HCT116 (cell line): Measurements from ENCODE around the gene IPO7. TPM values are rescaled to one million over a fixed set of nuclear protein-coding genes. Genes with fewer than 3 reads are reported as not detected.

Experiments used
- ATAC-seq: fragments of 200-7000 bp; cut with Tn5 transposase; 2 replicates; pipeline ENCODE4 v1.9.1; 2020; ENCODE audit warnings: mild to moderate bottlenecking, moderate library complexity
- BruUV-seq: library from RNA; stranded (reverse); fragments of 400-500 nt; replicated peaks from 2 replicates; lab custom pipeline; 2021; lab: Mats Ljungman, UMichigan
- CTCF ChIA-PET: fragments of 300-600 bp; sonication (Branson Sonifier 250); formaldehyde crosslinking; loops from one replicate; lab custom pipeline; 2021; ENCODE audit warnings: antibody characterized with exemption; lab: Charles Lee
- POLR2A ChIA-PET: fragments of 300-600, 350-600 bp; sonication (Branson Sonifier 250); formaldehyde crosslinking; loops from one replicate; lab custom pipeline; 2021; ENCODE audit warnings: antibody characterized with exemption; lab: Charles Lee
- RAD21 ChIA-PET, 2 experiments: fragments of 300-600 bp; sonication (Branson Sonifier 250); formaldehyde crosslinking; loops; one replicate each; lab custom pipeline; 2023; ENCODE audit warnings: low total read pairs in 2 of 2; ENCODE audit not compliant: uncharacterized antibody in 2 of 2, unreplicated experiment in 2 of 2, low non-redundant PET in 1 of 2; lab: Charles Lee
- DNase-seq: peaks from one replicate; pipeline ENCODE4 v3.0.0-alpha.2; 2010; ENCODE audit warnings: low read depth, low spot score
- H2AFZ ChIP-seq: fragments of 200-600 bp; shearing (Covaris generic), sonication (generic); 2 replicates; pipeline ENCODE4 v1.6.1; 2017; ENCODE audit warnings: low read depth, mixed run types, mixed read lengths, antibody characterized with exemption, low read length; ENCODE audit not compliant: poor library complexity, severe bottlenecking
- H3K27ac ChIP-seq: 2 replicates; pipeline ENCODE4 v1.5.1; 2012; ENCODE audit warnings: low read depth, low read length
- H3K27me3 ChIP-seq: fragments of 200-600 bp; sonication (generic); 2 replicates; pipeline ENCODE4 v1.6.1; 2016; ENCODE audit warnings: mixed run types, low read length, mixed read lengths; ENCODE audit not compliant: insufficient read depth
- H3K36me3 ChIP-seq, 2 experiments: fragments of 200-500 bp in 1 of 2; fragments of 200-600 bp in 1 of 2; sonication (Bioruptor generic) in 1 of 2; sonication (generic) in 1 of 2; 2 replicates each; pipeline versions ENCODE4 v1.5.1 to v1.6.1; 2014 to 2016; ENCODE audit warnings: low read length in 2 of 2, inconsistent platforms in 1 of 2, mixed read lengths in 1 of 2, mixed run types in 1 of 2; ENCODE audit not compliant: insufficient read depth in 2 of 2, control insufficient read depth in 1 of 2
- H3K4me1 ChIP-seq, 2 experiments: fragments of 200-600 bp in 1 of 2; sonication (generic) in 1 of 2; 2 replicates each; pipeline versions ENCODE4 v1.5.1 to v1.6.1; 2012 to 2017; ENCODE audit warnings: low read length in 2 of 2, inconsistent platforms in 1 of 2, mild to moderate bottlenecking in 1 of 2, mixed read lengths in 1 of 2, mixed run types in 1 of 2, moderate library complexity in 1 of 2; ENCODE audit not compliant: insufficient read depth in 2 of 2, control insufficient read depth in 1 of 2
- H3K4me2 ChIP-seq: fragments of 200-600 bp; sonication (generic); 2 replicates; pipeline ENCODE4 v1.6.1; 2017; ENCODE audit warnings: mixed run types, low read length, mixed read lengths
- H3K4me3 ChIP-seq, 2 experiments: fragments of 200-600 bp in 1 of 2; sonication (generic) in 1 of 2; replicated peaks in 1 of 2; 2 replicates each; pipeline ENCODE4 v1.5.1; 2011 to 2016; ENCODE audit warnings: low read length in 2 of 2, control low read depth in 1 of 2, low read depth in 1 of 2, mild to moderate bottlenecking in 1 of 2, mixed read lengths in 1 of 2, mixed run types in 1 of 2
- H3K79me2 ChIP-seq: fragments of 200-600 bp; sonication (generic); 2 replicates; pipeline ENCODE4 v1.6.1; 2017; ENCODE audit warnings: mild to moderate bottlenecking, mixed run types, low read length, moderate library complexity, mixed read lengths; ENCODE audit not compliant: insufficient read depth
- H3K9ac ChIP-seq: fragments of 200-600 bp; sonication (generic); 2 replicates; pipeline ENCODE4 v1.6.1; 2016; ENCODE audit warnings: low read length, mixed read lengths
- H3K9me2 ChIP-seq: fragments of 200-600 bp; sonication (generic), shearing (Covaris generic); 2 replicates; pipeline ENCODE4 v1.6.1; 2017; ENCODE audit warnings: mixed run types, mild to moderate bottlenecking, moderate library complexity; ENCODE audit not compliant: insufficient read depth
- H3K9me3 ChIP-seq, 2 experiments: fragments of 200-500 bp in 1 of 2; fragments of 200-600 bp in 1 of 2; sonication (Bioruptor generic) in 1 of 2; sonication (generic) in 1 of 2; 2 replicates each; pipeline ENCODE4 v1.6.1; 2014 to 2017; ENCODE audit warnings: low read length in 2 of 2, mixed read lengths in 2 of 2, inconsistent platforms in 1 of 2, low read depth in 1 of 2, mild to moderate bottlenecking in 1 of 2, mixed run types in 1 of 2, moderate library complexity in 1 of 2; ENCODE audit not compliant: control insufficient read depth in 1 of 2, insufficient read depth in 1 of 2
- H4K20me1 ChIP-seq: fragments of 200-600 bp; sonication (generic), shearing (Covaris generic); 2 replicates; pipeline ENCODE4 v1.6.1; 2017; ENCODE audit warnings: mixed run types, mild to moderate bottlenecking, moderate library complexity; ENCODE audit not compliant: insufficient read depth
- ATF3 ChIP-seq: IDR thresholded peaks from 2 replicates; pipeline ENCODE4 v1.6.1; 2012
- CBX3 ChIP-seq: IDR thresholded peaks from 2 replicates; pipeline ENCODE4 v1.6.1; 2012; ENCODE audit warnings: low read depth
- EGR1 ChIP-seq: IDR thresholded peaks from 2 replicates; pipeline ENCODE4 v1.6.1; 2012; ENCODE audit warnings: low read depth
- ELF1 ChIP-seq: IDR thresholded peaks from 2 replicates; pipeline ENCODE4 v1.6.1; 2012; ENCODE audit warnings: low read depth, borderline replicate concordance
- EZH2phosphoT487 ChIP-seq: fragments of 200-600 bp; IDR thresholded peaks from 2 replicates; pipeline ENCODE4 v1.6.1; 2018; ENCODE audit warnings: antibody characterized with exemption, borderline replicate concordance
- REST ChIP-seq: IDR thresholded peaks from 2 replicates; pipeline ENCODE4 v1.6.1; 2012; ENCODE audit warnings: low read depth
- SIN3A ChIP-seq: IDR thresholded peaks from 2 replicates; pipeline ENCODE4 v1.6.1; 2012; ENCODE audit warnings: low read depth
- YY1 ChIP-seq: IDR thresholded peaks from 2 replicates; pipeline ENCODE4 v1.6.1; 2011; ENCODE audit warnings: low read length, low read depth, moderate library complexity, mild to moderate bottlenecking; ENCODE audit not compliant: insufficient replicate concordance; ENCODE audit errors: extremely low read depth
- ZBTB33 ChIP-seq: IDR thresholded peaks from 2 replicates; pipeline ENCODE4 v1.6.1; 2011; ENCODE audit warnings: mild to moderate bottlenecking, low read length, moderate library complexity; ENCODE audit not compliant: insufficient replicate concordance; ENCODE audit errors: extremely low read depth
- ZFX ChIP-seq: fragments of 450-650 bp; IDR thresholded peaks from 2 replicates; pipeline ENCODE4 v1.6.1; 2017
- ZNF274 ChIP-seq: fragments of 200-500 bp; sonication (Bioruptor generic); IDR thresholded peaks from 2 replicates; pipeline ENCODE4 v1.6.1; 2014; ENCODE audit warnings: mild to moderate bottlenecking, low read depth, low read length, inconsistent platforms
- intact Hi-C: fragments of 100-400 bp; cut with micrococcal nuclease; formaldehyde crosslinking; loops from 2 replicates; pipeline ENCODE4 v1.10.0; 2022
- total RNA-seq: library from RNA; stranded (reverse); gene quantifications from one replicate; pipeline ENCODE4 v1.2.1, GENCODE V29; 2021; ENCODE audit not compliant: unreplicated experiment
- TF ChIP-seq, protein P1 (sequence below): IDR thresholded peaks from 2 replicates; pipeline ENCODE4 v1.6.1; 2012
- TF ChIP-seq, protein P2 (sequence below), 3 experiments: fragments of 200-600 bp in 1 of 3; sonication (generic) in 1 of 3; IDR thresholded peaks in 2 of 3; conservative IDR thresholded peaks in 1 of 3; 2 replicates each; pipeline ENCODE4 v1.5.1; 2012 to 2017; ENCODE audit warnings: low read depth in 2 of 3, low read length in 2 of 3, antibody characterized with exemption in 1 of 3, borderline replicate concordance in 1 of 3, control low read depth in 1 of 3, mild to moderate bottlenecking in 1 of 3, mixed read lengths in 1 of 3, mixed run types in 1 of 3, moderate library complexity in 1 of 3; ENCODE audit not compliant: insufficient read depth in 1 of 3

IPO7 gene
- total RNA-seq, 1 experiment from 2014 or later = 186 TPM

- ChIA-PET CTCF (no interaction called here), POLR2A (no interaction called here), RAD21 (no interaction called here)
- H3K36me3 ChIP-seq = peaks cover 17 to 26% of the 10 kb centered on the region in 2 experiments; a peak in 3 of 4 replicates
- H3K9ac ChIP-seq = no peak overlapping the region
- ATAC-seq (no peak), DNase-seq (no peak)
- no TSS peak for BruUV-seq
- no peak overlapping the region for H3K4me3 ChIP-seq
- H3K4me1 ChIP-seq = no peaks in the 10 kb centered on the region
- no peaks in the 10 kb centered on the region for H3K79me2 ChIP-seq
- no peaks in the 10 kb centered on the region for H3K9me2 ChIP-seq
- no peak overlapping the region for H3K27ac ChIP-seq
- H4K20me1 ChIP-seq = no peaks in the 10 kb centered on the region
- no peak overlapping the region for H3K4me2 ChIP-seq
- TF ChIP-seq ATF3 = no peak
- TF ChIP-seq CBX3 = no peak
- no peak for TF ChIP-seq ZBTB33
- no peak for TF ChIP-seq REST
- TF ChIP-seq ZNF274 = no peak
- no peak for TF ChIP-seq EGR1
- TF ChIP-seq SIN3A = no peak
- TF ChIP-seq ELF1 = no peak
- TF ChIP-seq, protein P1, sequence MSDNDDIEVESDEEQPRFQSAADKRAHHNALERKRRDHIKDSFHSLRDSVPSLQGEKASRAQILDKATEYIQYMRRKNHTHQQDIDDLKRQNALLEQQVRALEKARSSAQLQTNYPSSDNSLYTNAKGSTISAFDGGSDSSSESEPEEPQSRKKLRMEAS = no peak
- no peak for TF ChIP-seq EZH2phosphoT487
- TF ChIP-seq YY1 = no peak
- no peak for TF ChIP-seq ZFX
- TF ChIP-seq, protein P2, sequence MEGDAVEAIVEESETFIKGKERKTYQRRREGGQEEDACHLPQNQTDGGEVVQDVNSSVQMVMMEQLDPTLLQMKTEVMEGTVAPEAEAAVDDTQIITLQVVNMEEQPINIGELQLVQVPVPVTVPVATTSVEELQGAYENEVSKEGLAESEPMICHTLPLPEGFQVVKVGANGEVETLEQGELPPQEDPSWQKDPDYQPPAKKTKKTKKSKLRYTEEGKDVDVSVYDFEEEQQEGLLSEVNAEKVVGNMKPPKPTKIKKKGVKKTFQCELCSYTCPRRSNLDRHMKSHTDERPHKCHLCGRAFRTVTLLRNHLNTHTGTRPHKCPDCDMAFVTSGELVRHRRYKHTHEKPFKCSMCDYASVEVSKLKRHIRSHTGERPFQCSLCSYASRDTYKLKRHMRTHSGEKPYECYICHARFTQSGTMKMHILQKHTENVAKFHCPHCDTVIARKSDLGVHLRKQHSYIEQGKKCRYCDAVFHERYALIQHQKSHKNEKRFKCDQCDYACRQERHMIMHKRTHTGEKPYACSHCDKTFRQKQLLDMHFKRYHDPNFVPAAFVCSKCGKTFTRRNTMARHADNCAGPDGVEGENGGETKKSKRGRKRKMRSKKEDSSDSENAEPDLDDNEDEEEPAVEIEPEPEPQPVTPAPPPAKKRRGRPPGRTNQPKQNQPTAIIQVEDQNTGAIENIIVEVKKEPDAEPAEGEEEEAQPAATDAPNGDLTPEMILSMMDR (IDR thresholded peaks at IDR 0.05 in 2 of 3, conservative IDR thresholded peaks at IDR 0.05 in 1 of 3; ENCODE audit: borderline replicate concordance in 1 of 3, insufficient read depth in 1 of 3, low read depth in 2 of 3, low read length in 2 of 3) = no peak
- H3K9me3 ChIP-seq = no peaks in the 10 kb centered on the region
- no peaks in the 10 kb centered on the region for H3K27me3 ChIP-seq
- H2AFZ ChIP-seq = no peak overlapping the region
- intact Hi-C loops = no loop called here
Observed at GRCh38 chr11:9479899-9480298, 95.4 kb downstream of the IPO7 start.
